Neural cell (in vitro differentiated cells): Measurements from ENCODE around the gene SIAH2. TPM values are rescaled to one million over a fixed set of nuclear protein-coding genes. Genes with fewer than 3 reads are reported as not detected.

ENCODE experiments used
- H2AFZ ChIP-seq: fragments of 200-600, 300-800 bp; sonication (generic), shearing (Covaris generic); 2 replicates; pipeline ENCODE4 v1.6.0; 2014; ENCODE audit warnings: low read depth, mild to moderate bottlenecking, antibody characterized with exemption, low read length, moderate library complexity
- H3F3A ChIP-seq: fragments of 200-600 bp; shearing (Covaris generic); 2 replicates; pipeline ENCODE4 v1.6.1; 2016; ENCODE audit warnings: mild to moderate bottlenecking, moderate library complexity, mixed read lengths, antibody characterized with exemption, low read length; ENCODE audit not compliant: insufficient read depth, poor library complexity, severe bottlenecking
- H3K27ac ChIP-seq: fragments of 200-600, 300-800 bp; sonication (generic), shearing (Covaris generic); 2 replicates; pipeline ENCODE4 v1.5.1; 2014; ENCODE audit warnings: mild to moderate bottlenecking, low read length, moderate library complexity
- H3K27me3 ChIP-seq: fragments of 300-800, 200-600 bp; sonication (generic), shearing (Covaris generic); 2 replicates; pipeline ENCODE4 v1.6.0; 2014; ENCODE audit warnings: mild to moderate bottlenecking, low read depth, low read length, moderate library complexity; ENCODE audit not compliant: insufficient read depth
- H3K36me3 ChIP-seq: fragments of 300-800, 200-600 bp; sonication (generic), shearing (Covaris generic); 2 replicates; pipeline ENCODE4 v1.5.1; 2014; ENCODE audit warnings: mild to moderate bottlenecking, antibody characterized with exemption, low read length, moderate library complexity; ENCODE audit not compliant: insufficient read depth
- H3K4me2 ChIP-seq: fragments of 300-800, 200-600 bp; sonication (generic), shearing (Covaris generic); 2 replicates; pipeline ENCODE4 v1.6.0; 2014; ENCODE audit warnings: mild to moderate bottlenecking, low read length
- H3K4me3 ChIP-seq: fragments of 300-800, 200-600 bp; sonication (generic), shearing (Covaris generic); 2 replicates; pipeline ENCODE4 v1.5.1; 2014; ENCODE audit warnings: mild to moderate bottlenecking, low read length, moderate library complexity
- H3K79me2 ChIP-seq: fragments of 200-600 bp; shearing (Covaris generic); replicated peaks from 2 replicates; pipeline ENCODE4 v1.6.0; 2014; ENCODE audit warnings: mild to moderate bottlenecking, low read length, moderate library complexity; ENCODE audit not compliant: insufficient read depth
- H3K9ac ChIP-seq: fragments of 300-800, 200-600 bp; sonication (generic), shearing (Covaris generic); 2 replicates; pipeline ENCODE4 v1.6.1; 2016; ENCODE audit warnings: mild to moderate bottlenecking, low read length, mixed read lengths
- H3K9me2 ChIP-seq: fragments of 200-600 bp; shearing (Covaris generic); 2 replicates; pipeline ENCODE4 v1.6.1; 2016; ENCODE audit warnings: mild to moderate bottlenecking, low read length, mixed read lengths; ENCODE audit not compliant: insufficient read depth
- H3K9me3 ChIP-seq: fragments of 200-600, 300-800 bp; sonication (generic), shearing (Covaris generic); 2 replicates; pipeline ENCODE4 v1.6.1; 2016; ENCODE audit warnings: mild to moderate bottlenecking, mixed run types, low read length, moderate library complexity, mixed read lengths
- H4K20me1 ChIP-seq: fragments of 200-600 bp; shearing (Covaris generic); 2 replicates; pipeline ENCODE4 v1.6.1; 2016; ENCODE audit warnings: mild to moderate bottlenecking, mixed run types; ENCODE audit not compliant: insufficient read depth
- CTCF ChIP-seq: fragments of 450-650 bp; IDR thresholded peaks from 2 replicates; pipeline ENCODE4 v1.5.1; 2014; ENCODE audit warnings: antibody characterized with exemption, mild to moderate bottlenecking, moderate library complexity; ENCODE audit not compliant: poor library complexity, severe bottlenecking
- EP300 ChIP-seq: fragments of 450-650 bp; conservative IDR thresholded peaks from 2 replicates; pipeline ENCODE4 v1.6.1; 2014; ENCODE audit warnings: antibody characterized with exemption, mild to moderate bottlenecking, moderate library complexity; ENCODE audit not compliant: poor library complexity, severe bottlenecking
- EZH2 ChIP-seq: fragments of 200-600, 300-800 bp; shearing (Covaris generic), sonication (generic); IDR thresholded peaks from 2 replicates; pipeline ENCODE4 v1.6.1; 2014; ENCODE audit warnings: antibody characterized with exemption, low read length, borderline replicate concordance, mild to moderate bottlenecking; ENCODE audit not compliant: insufficient read depth, poor library complexity, severe bottlenecking
- MXI1 ChIP-seq: fragments of 450-650 bp; conservative IDR thresholded peaks from 2 replicates; pipeline ENCODE4 v1.6.1; 2014; ENCODE audit warnings: antibody characterized with exemption, mild to moderate bottlenecking; ENCODE audit not compliant: poor library complexity, severe bottlenecking
- POLR2AphosphoS5 ChIP-seq: IDR thresholded peaks from 2 replicates; pipeline ENCODE4 v1.6.1; 2012
- RAD21 ChIP-seq: fragments of 450-650 bp; conservative IDR thresholded peaks from 2 replicates; pipeline ENCODE4 v1.6.1; 2014; ENCODE audit warnings: antibody characterized with exemption, mild to moderate bottlenecking, moderate library complexity
- REST ChIP-seq: IDR thresholded peaks from 2 replicates; pipeline ENCODE4 v1.6.1; 2012; ENCODE audit warnings: borderline replicate concordance
- SMC3 ChIP-seq: fragments of 450-650 bp; conservative IDR thresholded peaks from 2 replicates; pipeline ENCODE4 v1.6.1; 2014; ENCODE audit warnings: antibody characterized with exemption, mild to moderate bottlenecking, moderate library complexity; ENCODE audit not compliant: poor library complexity
- TAF1 ChIP-seq: IDR thresholded peaks from 2 replicates; pipeline ENCODE4 v1.6.1; 2012; ENCODE audit warnings: low read depth
- polyA plus RNA-seq: library from polyadenylated mRNA; depleted of rRNA; stranded (reverse); fragments of >200 nt; gene quantifications from 2 replicates; pipeline ENCODE4 v1.2.3, GENCODE V29; 2014

SIAH2 gene
- polyA plus RNA-seq, 1 donor from 2014 or later: 21.8 TPM

GRCh38 chr3:150727653-150728502 lies 35.1 kb downstream of the SIAH2 start:
- Histone ChIP-seq H3K79me2 (no peaks in the 10 kb centered on the region), H3K9ac (no peak overlapping the region), H3K27ac (no peak overlapping the region), H2AFZ (no peak overlapping the region), H3K4me3 (no peak overlapping the region), H3K9me2 (no peaks in the 10 kb centered on the region), H3K4me2 (no peak overlapping the region), H4K20me1 (no peaks in the 10 kb centered on the region), H3K36me3 (no peaks in the 10 kb centered on the region), H3K9me3 (no peaks in the 10 kb centered on the region), H3F3A (no peaks in the 10 kb centered on the region), H3K27me3 (no peaks in the 10 kb centered on the region)
- TF ChIP-seq MXI1: no peak
- no peak for TF ChIP-seq SMC3
- TF ChIP-seq EP300: no peak
- no peak for TF ChIP-seq REST
- TF ChIP-seq CTCF: no peak
- no peak for TF ChIP-seq RAD21
- no peak for TF ChIP-seq EZH2
- no peak for TF ChIP-seq POLR2AphosphoS5
- TF ChIP-seq TAF1: no peak

GRCh38 chr3:150725548-150725947 lies 37.4 kb downstream of the SIAH2 start:
- TF ChIP-seq CTCF (no peak), RAD21 (no peak), REST (no peak), POLR2AphosphoS5 (no peak), EP300 (no peak), MXI1 (no peak), EZH2 (no peak), SMC3 (no peak), TAF1 (no peak)
- H3K27me3 ChIP-seq: no peaks in the 10 kb centered on the region
- H3K79me2 ChIP-seq: no peaks in the 10 kb centered on the region
- no peaks in the 10 kb centered on the region for H4K20me1 ChIP-seq
- no peaks in the 10 kb centered on the region for H3K9me2 ChIP-seq
- no peak overlapping the region for H3K27ac ChIP-seq
- no peak overlapping the region for H3K9ac ChIP-seq
- H3K9me3 ChIP-seq: no peaks in the 10 kb centered on the region
- H3F3A ChIP-seq: no peaks in the 10 kb centered on the region
- no peaks in the 10 kb centered on the region for H3K36me3 ChIP-seq
- no peak overlapping the region for H3K4me2 ChIP-seq
- no peak overlapping the region for H2AFZ ChIP-seq
- H3K4me3 ChIP-seq: no peak overlapping the region
